ENCODE data around the gene CSK.

Gene CSK

GRCh38 chr15:74767167-74768098, 14.4 kb upstream of the CSK start:
- TF ChIP-seq POLR2AphosphoS5 (IDR thresholded peaks at IDR 0.05; ENCODE audit: borderline replicate concordance, low read depth, low read length): no peak
- no peak for TF ChIP-seq EZH2 (IDR thresholded peaks at IDR 0.05)
- no peak for TF ChIP-seq FOXP2 (optimal IDR thresholded peaks at IDR 0.05; ENCODE audit: control extremely low read depth, extremely low read length, insufficient read depth)

GRCh38 chr15:74768099-74768770, 13.6 kb upstream of the CSK start:
- Histone ChIP-seq H3K4me3 (peak overlapping the region; percentile 36), H3K9ac (ENCODE audit: insufficient read length) (no peak overlapping the region), H3K27ac (no peak overlapping the region), H3K9me3 (ENCODE audit: low read depth, low read length) (no peaks in the 10 kb centered on the region), H3K36me3 (ENCODE audit: insufficient read depth, low read length) (no peaks in the 10 kb centered on the region)
- no peak for DNase-seq (ENCODE audit: low read depth, low spot score)
- TF ChIP-seq EZH2 (IDR thresholded peaks at IDR 0.05) (no peak), POLR2AphosphoS5 (IDR thresholded peaks at IDR 0.05; ENCODE audit: borderline replicate concordance, low read depth, low read length) (no peak), FOXP2 (optimal IDR thresholded peaks at IDR 0.05; ENCODE audit: control extremely low read depth, extremely low read length, insufficient read depth) (no peak)

More at GRCh38 chr15:74767167-74768098, 14.4 kb upstream of the CSK start:
- H3K27ac ChIP-seq: no peak overlapping the region
- H3K4me3 ChIP-seq: no peak overlapping the region
- DNase-seq (ENCODE audit: low read depth, low spot score): no peak
- H3K9me3 ChIP-seq (ENCODE audit: low read depth, low read length): no peaks in the 10 kb centered on the region
- H3K9ac ChIP-seq (ENCODE audit: insufficient read length): no peak overlapping the region
- H3K36me3 ChIP-seq (ENCODE audit: insufficient read depth, low read length): no peaks in the 10 kb centered on the region

- Histone ChIP-seq H3K9me3 (ENCODE audit: low read depth, low read length) (no peaks in the 10 kb centered on the region), H3K27ac (no peak overlapping the region), H3K9ac (ENCODE audit: insufficient read length) (no peak overlapping the region), H3K4me3 (peak overlapping the region; percentile 36), H3K36me3 (ENCODE audit: insufficient read depth, low read length) (no peaks in the 10 kb centered on the region)
- TF ChIP-seq POLR2AphosphoS5 (IDR thresholded peaks at IDR 0.05; ENCODE audit: borderline replicate concordance, low read depth, low read length) (no peak), FOXP2 (optimal IDR thresholded peaks at IDR 0.05; ENCODE audit: control extremely low read depth, extremely low read length, insufficient read depth) (no peak), EZH2 (IDR thresholded peaks at IDR 0.05) (no peak)
- DNase-seq (ENCODE audit: low read depth, low spot score): no peak
These were observed 13.0 kb upstream of the CSK start for GRCh38 chr15:74768771-74769342.

- H3K9me3 ChIP-seq (ENCODE audit: low read depth, low read length): no peaks in the 10 kb centered on the region
- TF ChIP-seq EZH2 (IDR thresholded peaks at IDR 0.05) (no peak), POLR2AphosphoS5 (IDR thresholded peaks at IDR 0.05; ENCODE audit: borderline replicate concordance, low read depth, low read length) (no peak), FOXP2 (optimal IDR thresholded peaks at IDR 0.05; ENCODE audit: control extremely low read depth, extremely low read length, insufficient read depth) (no peak)
- H3K27ac ChIP-seq: no peak overlapping the region
These were observed 12.3 kb upstream of the CSK start for GRCh38 chr15:74769463-74770025.

GRCh38 chr15:74770211-74770903, 11.5 kb upstream of the CSK start:
- no peak for TF ChIP-seq EZH2 (IDR thresholded peaks at IDR 0.05)
- no peak for TF ChIP-seq POLR2AphosphoS5 (IDR thresholded peaks at IDR 0.05; ENCODE audit: borderline replicate concordance, low read depth, low read length)
- TF ChIP-seq FOXP2 (optimal IDR thresholded peaks at IDR 0.05; ENCODE audit: control extremely low read depth, extremely low read length, insufficient read depth): no peak

More at GRCh38 chr15:74769463-74770025, 12.3 kb upstream of the CSK start:
- Histone ChIP-seq H3K9ac (ENCODE audit: insufficient read length) (no peak overlapping the region), H3K36me3 (ENCODE audit: insufficient read depth, low read length) (no peaks in the 10 kb centered on the region), H3K4me3 (no peak overlapping the region)
- DNase-seq (ENCODE audit: low read depth, low spot score): no peak

GRCh38 chr15:74773329-74773728, 8.6 kb upstream of the CSK start:
- Histone ChIP-seq H3K9ac (ENCODE audit: insufficient read length) (no peak overlapping the region), H3K27ac (no peak overlapping the region)
- DNase-seq (ENCODE audit: low read depth, low spot score): no peak

More at GRCh38 chr15:74770211-74770903, 11.5 kb upstream of the CSK start:
- no peaks in the 10 kb centered on the region for H3K36me3 ChIP-seq (ENCODE audit: insufficient read depth, low read length)
- no peak overlapping the region for H3K9ac ChIP-seq (ENCODE audit: insufficient read length)
- H3K27ac ChIP-seq: no peak overlapping the region
- no peak overlapping the region for H3K4me3 ChIP-seq
- no peak for DNase-seq (ENCODE audit: low read depth, low spot score)
- H3K9me3 ChIP-seq (ENCODE audit: low read depth, low read length): no peaks in the 10 kb centered on the region

GRCh38 chr15:74773731-74774252, 8.1 kb upstream of the CSK start:
- no peak overlapping the region for H3K9ac ChIP-seq (ENCODE audit: insufficient read length)
- no peak overlapping the region for H3K27ac ChIP-seq
- no peak overlapping the region for H3K4me3 ChIP-seq
- DNase-seq (ENCODE audit: low read depth, low spot score): no peak
- no peaks in the 10 kb centered on the region for H3K9me3 ChIP-seq (ENCODE audit: low read depth, low read length)
- H3K36me3 ChIP-seq (ENCODE audit: insufficient read depth, low read length): no peaks in the 10 kb centered on the region
- TF ChIP-seq POLR2AphosphoS5 (IDR thresholded peaks at IDR 0.05; ENCODE audit: borderline replicate concordance, low read depth, low read length): no peak
- no peak for TF ChIP-seq EZH2 (IDR thresholded peaks at IDR 0.05)
- no peak for TF ChIP-seq FOXP2 (optimal IDR thresholded peaks at IDR 0.05; ENCODE audit: control extremely low read depth, extremely low read length, insufficient read depth)

More at GRCh38 chr15:74773329-74773728, 8.6 kb upstream of the CSK start:
- Histone ChIP-seq H3K9me3 (ENCODE audit: low read depth, low read length) (no peaks in the 10 kb centered on the region), H3K36me3 (ENCODE audit: insufficient read depth, low read length) (no peaks in the 10 kb centered on the region), H3K4me3 (no peak overlapping the region)
- TF ChIP-seq FOXP2 (optimal IDR thresholded peaks at IDR 0.05; ENCODE audit: control extremely low read depth, extremely low read length, insufficient read depth) (no peak), POLR2AphosphoS5 (IDR thresholded peaks at IDR 0.05; ENCODE audit: borderline replicate concordance, low read depth, low read length) (no peak), EZH2 (IDR thresholded peaks at IDR 0.05) (no peak)
